Gastrocnemius medialis (tissue), 4 donors: ENCODE results near the gene PHKG2. TPM values are rescaled to one million over a fixed set of nuclear protein-coding genes. Genes with fewer than 3 reads are reported as not detected.

Experiments used
- ATAC-seq, 2 donors: fragments of 150-250 bp; one replicate each; pipeline ENCODE4 v1.9.1; 2016
- DNase-seq, 2 donors: peaks; one replicate each; pipeline ENCODE4 v3.0.0-alpha.2; 2019
- H3K27ac ChIP-seq, 4 donors: fragments of 200-600 bp; sonication (generic); 1 replicate in 1 of 4; 2 replicates in 3 of 4; pipeline ENCODE4 v1.5.1; 2016 to 2018; ENCODE audit warnings: mild to moderate bottlenecking in 2 of 4, moderate library complexity in 1 of 4
- H3K27me3 ChIP-seq, 3 donors: fragments of 200-600 bp; sonication (generic) in 2 of 3; 1 replicate in 1 of 3; 2 replicates in 2 of 3; pipeline versions ENCODE4 v1.5.1 to v1.6.0; 2016 to 2019; ENCODE audit warnings: mild to moderate bottlenecking in 1 of 3, moderate library complexity in 1 of 3
- H3K36me3 ChIP-seq, 2 donors: fragments of 200-600 bp; sonication (generic) in 1 of 2; one replicate each; pipeline ENCODE4 v1.5.1; 2017 to 2018
- H3K4me1 ChIP-seq, 2 donors: fragments of 200-600 bp; sonication (generic) in 1 of 2; one replicate each; pipeline ENCODE4 v1.5.1; 2016 to 2017; ENCODE audit warnings: mild to moderate bottlenecking in 2 of 2
- H3K4me3 ChIP-seq, 4 donors: fragments of 200-600 bp; sonication (generic) in 3 of 4; 1 replicate in 1 of 4; 2 replicates in 3 of 4; pipeline ENCODE4 v1.5.1; 2016 to 2019; ENCODE audit warnings: mild to moderate bottlenecking in 2 of 4
- H3K9me3 ChIP-seq, 3 donors: fragments of 200-600 bp; sonication (generic) in 2 of 3; 1 replicate in 1 of 3; 2 replicates in 2 of 3; pipeline ENCODE4 v1.5.1; 2016 to 2019
- POLR2A ChIP-seq, 2 donors: fragments of 450-650 bp; IDR thresholded peaks; one replicate each; pipeline ENCODE4 v1.6.1; 2017; ENCODE audit warnings: antibody characterized with exemption in 2 of 2, mild to moderate bottlenecking in 2 of 2, moderate library complexity in 2 of 2
- in situ Hi-C, 4 donors: fragments of 200-750 bp; cut with MboI; loops; one replicate each; pipeline versions ENCODE4 v1.15.0 to v1.8.0; 2017; ENCODE audit warnings: low sequenced_read_pairs in 4 of 4
- intact Hi-C: fragments of 100-400 bp; cut with DNase I; formaldehyde crosslinking; loops from one replicate; pipeline ENCODE4 v1.15.1; 2023; ENCODE audit warnings: low total_unique reads
- total RNA-seq, 4 donors: library from RNA; depleted of rRNA; stranded (reverse); fragments of >200 nt; gene quantifications; one replicate each; pipeline versions ENCODE4 v1.1.0 to v1.2.3, GENCODE V29; 2016
- TF ChIP-seq, protein P1 (sequence below), 5 experiments: fragments of 450-650 bp in 3 of 5; fragments of 200-600 bp in 2 of 5; sonication (generic) in 2 of 5; IDR thresholded peaks in 4 of 5; conservative IDR thresholded peaks in 1 of 5; 1 replicate in 4 of 5; 2 replicates in 1 of 5; pipeline ENCODE4 v1.5.1; 2016 to 2019; ENCODE audit warnings: antibody characterized with exemption in 5 of 5, mild to moderate bottlenecking in 3 of 5, moderate library complexity in 3 of 5

The PHKG2 gene
- total RNA-seq, 4 donors from 2014 or later: 8.8 to 30.0 (median 21.6) TPM

GRCh38 chr16:30775392-30776188 is 27.4 kb downstream of the PHKG2 start:
- intact Hi-C loops: loop anchor here (2.0 kb wide), 1 partner anchor 39 kb away; no protein-coding TSS in a partner anchor
- ATAC-seq (peak; percentile 73 to 87), DNase-seq (peak; percentile 76 to 85)
- peaks cover 31 to 41% of the 10 kb centered on the region in 2 donors for H3K4me1 ChIP-seq
- peak overlapping the region; percentile 78 to 94 (median 84) for H3K4me3 ChIP-seq
- in situ Hi-C loops: no loop called here
- peak overlapping the region; percentile 84 to 96 (median 94) for H3K27ac ChIP-seq
- peak; percentile 49 to 66 for TF ChIP-seq POLR2A (IDR thresholded peaks at IDR 0.05)
- TF ChIP-seq, protein P1, sequence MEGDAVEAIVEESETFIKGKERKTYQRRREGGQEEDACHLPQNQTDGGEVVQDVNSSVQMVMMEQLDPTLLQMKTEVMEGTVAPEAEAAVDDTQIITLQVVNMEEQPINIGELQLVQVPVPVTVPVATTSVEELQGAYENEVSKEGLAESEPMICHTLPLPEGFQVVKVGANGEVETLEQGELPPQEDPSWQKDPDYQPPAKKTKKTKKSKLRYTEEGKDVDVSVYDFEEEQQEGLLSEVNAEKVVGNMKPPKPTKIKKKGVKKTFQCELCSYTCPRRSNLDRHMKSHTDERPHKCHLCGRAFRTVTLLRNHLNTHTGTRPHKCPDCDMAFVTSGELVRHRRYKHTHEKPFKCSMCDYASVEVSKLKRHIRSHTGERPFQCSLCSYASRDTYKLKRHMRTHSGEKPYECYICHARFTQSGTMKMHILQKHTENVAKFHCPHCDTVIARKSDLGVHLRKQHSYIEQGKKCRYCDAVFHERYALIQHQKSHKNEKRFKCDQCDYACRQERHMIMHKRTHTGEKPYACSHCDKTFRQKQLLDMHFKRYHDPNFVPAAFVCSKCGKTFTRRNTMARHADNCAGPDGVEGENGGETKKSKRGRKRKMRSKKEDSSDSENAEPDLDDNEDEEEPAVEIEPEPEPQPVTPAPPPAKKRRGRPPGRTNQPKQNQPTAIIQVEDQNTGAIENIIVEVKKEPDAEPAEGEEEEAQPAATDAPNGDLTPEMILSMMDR (IDR thresholded peaks at IDR 0.05 in 4 of 5, conservative IDR thresholded peaks at IDR 0.05 in 1 of 5): no peak
- H3K36me3 ChIP-seq: peaks cover 4 to 35% of the 10 kb centered on the region in 2 donors
- H3K27me3 ChIP-seq: no peaks in the 10 kb centered on the region
- H3K9me3 ChIP-seq: no peaks in the 10 kb centered on the region

- Histone ChIP-seq H3K4me3 (no peak overlapping the region), H3K9me3 (no peaks in the 10 kb centered on the region), H3K27ac (peak overlapping the region; percentile 71 to 96 (median 89)), H3K27me3 (no peaks in the 10 kb centered on the region), H3K4me1 (peaks cover 31 to 41% of the 10 kb centered on the region in 2 donors), H3K36me3 (peaks cover 0 to 28% of the 10 kb centered on the region in 2 donors)
- intact Hi-C loops (no loop called here), in situ Hi-C loops (no loop called here)
- DNase-seq (peak in 1 of 2 donors; percentile 60), ATAC-seq (peak in 1 of 2 donors; percentile 8)
- TF ChIP-seq POLR2A (IDR thresholded peaks at IDR 0.05): no peak
- TF ChIP-seq, protein P1 (IDR thresholded peaks at IDR 0.05 in 4 of 5, conservative IDR thresholded peaks at IDR 0.05 in 1 of 5): peak in 2 of 5 experiments; percentile 13 to 41
Observed at GRCh38 chr16:30777591-30778297, 29.5 kb downstream of the PHKG2 start.

DNA sequence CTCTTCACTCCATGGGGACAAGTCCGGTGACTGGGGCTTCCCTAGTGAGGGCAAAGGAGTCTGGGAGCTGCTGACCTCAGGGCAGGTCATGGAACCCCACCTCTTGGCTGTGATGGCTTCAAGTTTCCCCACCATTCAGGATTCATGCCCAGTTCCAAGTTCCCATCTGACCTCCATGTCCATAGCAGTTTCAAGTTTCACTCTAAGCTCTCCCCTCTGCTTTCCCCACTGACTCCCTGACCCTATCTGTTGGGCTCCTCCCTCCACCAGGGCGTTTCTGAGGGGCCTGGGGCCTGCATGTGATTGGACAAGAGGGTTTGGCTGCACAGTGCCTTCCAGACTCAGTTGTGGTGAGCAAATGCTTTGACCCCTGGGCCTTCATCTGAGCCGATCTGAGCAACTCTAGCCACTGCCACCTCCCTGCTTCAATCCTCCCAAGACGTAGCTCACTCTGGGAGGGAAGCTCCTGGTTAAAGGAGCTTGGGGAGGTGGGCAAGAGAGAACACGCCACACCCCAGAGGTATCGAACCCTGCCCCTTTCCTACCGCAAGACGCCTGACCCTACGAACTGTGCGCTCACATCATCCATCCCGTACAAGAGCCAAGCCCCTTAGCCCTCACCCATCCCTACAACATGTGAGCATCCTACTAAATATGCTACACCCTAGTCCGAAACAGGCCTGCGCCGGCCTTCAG is 30.5 kb downstream of the PHKG2 start:
- Histone ChIP-seq H3K27ac (peak overlapping the region; percentile 71 to 96 (median 89)), H3K36me3 (peaks cover 0 to 28% of the 10 kb centered on the region in 2 donors), H3K4me3 (no peak overlapping the region), H3K4me1 (peaks cover 31 to 41% of the 10 kb centered on the region in 2 donors), H3K27me3 (no peaks in the 10 kb centered on the region), H3K9me3 (no peaks in the 10 kb centered on the region)
- intact Hi-C loops: no loop called here
- ATAC-seq (peak; percentile 21 to 64), DNase-seq (peak in 1 of 2 donors; percentile 84)
- TF ChIP-seq, protein P1 (IDR thresholded peaks at IDR 0.05 in 4 of 5, conservative IDR thresholded peaks at IDR 0.05 in 1 of 5): no peak
- TF ChIP-seq POLR2A (IDR thresholded peaks at IDR 0.05): no peak
- in situ Hi-C loops: no loop called here

DNA sequence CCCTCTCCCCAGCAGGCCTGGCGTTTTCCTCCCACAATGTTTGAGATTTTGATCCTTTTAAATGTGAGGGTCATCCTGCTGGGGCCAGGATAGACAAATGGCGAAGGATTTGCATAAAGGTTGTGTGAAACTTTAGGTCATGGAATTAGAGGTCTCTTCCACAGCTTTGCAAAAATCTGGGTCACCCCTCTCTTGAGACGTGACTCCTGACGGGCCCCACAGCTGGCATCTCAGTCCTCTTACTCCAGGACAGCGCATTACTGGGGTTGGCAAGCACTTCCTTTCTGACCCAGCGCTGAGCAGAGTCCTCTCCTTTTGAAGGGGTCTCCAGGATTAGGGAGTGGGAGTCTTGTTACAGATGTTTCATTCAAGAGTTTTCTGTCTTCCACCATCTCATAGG is 31.4 kb downstream of the PHKG2 start:
- in situ Hi-C loops: no loop called here
- TF ChIP-seq, protein P1 (IDR thresholded peaks at IDR 0.05 in 4 of 5, conservative IDR thresholded peaks at IDR 0.05 in 1 of 5): no peak
- peaks cover 0 to 26% of the 10 kb centered on the region in 2 donors for H3K36me3 ChIP-seq
- H3K27ac ChIP-seq: peak overlapping the region; percentile 13 to 96 (median 89)
- intact Hi-C loops: no loop called here
- no peaks in the 10 kb centered on the region for H3K27me3 ChIP-seq
- no peak for DNase-seq
- no peak overlapping the region for H3K4me3 ChIP-seq
- H3K4me1 ChIP-seq: peaks cover 31 to 35% of the 10 kb centered on the region in 2 donors
- no peak for ATAC-seq
- H3K9me3 ChIP-seq: no peaks in the 10 kb centered on the region
